EL (cell line): ENCODE results near the gene HES5.

Experiments
- DNase-seq: peaks from one replicate; pipeline ENCODE4 v3.0.0-alpha.2; 2016

HES5 gene

GRCh38 chr1:2513939-2514652 is 16.0 kb downstream of the HES5 start:
- DNase-seq = no peak

- DNase-seq = no peak
These were observed 17.1 kb downstream of the HES5 start for GRCh38 chr1:2512862-2513421.

- DNase-seq = no peak
These were observed 19.5 kb downstream of the HES5 start for GRCh38 chr1:2510366-2511155.

GRCh38 chr1:2509589-2509988 is 20.5 kb downstream of the HES5 start:
- DNase-seq = no peak

- DNase-seq = no peak
These were observed 21.3 kb downstream of the HES5 start for GRCh38 chr1:2508751-2509150.

GRCh38 chr1:2508180-2508579 is 21.9 kb downstream of the HES5 start:
- DNase-seq = no peak

- DNase-seq = no peak
These were observed 22.3 kb downstream of the HES5 start for GRCh38 chr1:2507744-2508155.

GRCh38 chr1:2506901-2507565 is 23.0 kb downstream of the HES5 start:
- DNase-seq = no peak

GRCh38 chr1:2506007-2506860 is 23.8 kb downstream of the HES5 start:
- no peak for DNase-seq

GRCh38 chr1:2505461-2505994 is 24.5 kb downstream of the HES5 start:
- DNase-seq = no peak

- no peak for DNase-seq
These were observed 25.2 kb downstream of the HES5 start for GRCh38 chr1:2504949-2505272.

GRCh38 chr1:2504225-2504948 is 25.7 kb downstream of the HES5 start:
- no peak for DNase-seq

GRCh38 chr1:2503554-2504224 is 26.4 kb downstream of the HES5 start:
- DNase-seq = no peak

GRCh38 chr1:2502661-2503553 is 27.2 kb downstream of the HES5 start:
- DNase-seq = no peak

- no peak for DNase-seq
These were observed 27.9 kb downstream of the HES5 start for GRCh38 chr1:2502210-2502609.

GRCh38 chr1:2501820-2502119 is 28.3 kb downstream of the HES5 start:
- DNase-seq = no peak

GRCh38 chr1:2501041-2501819 is 28.8 kb downstream of the HES5 start:
- DNase-seq = no peak

GRCh38 chr1:2499986-2500596 is 30.0 kb downstream of the HES5 start:
- no peak for DNase-seq

- DNase-seq = no peak
These were observed 30.8 kb downstream of the HES5 start for GRCh38 chr1:2499260-2499659.
